NCI-H2227 treated with DMSO at 0.1 percent for 48 hours (cell line): ENCODE results near the gene SULT1A2.
"Not testable (repeated sequence)": the region's sequence is repeated elsewhere in the genome, so short reads cannot be mapped to it uniquely, and the experiment has no call there.

ENCODE experiments used
- DNase-seq: peaks from one replicate; lab custom pipeline; 2025; lab: John Stamatoyannopoulos, UW

The SULT1A2 gene

GRCh38 chr16:28609631-28610594 is 13.1 kb upstream of the SULT1A2 start, which contains the start of gene SULT1A1:
SULT1A1 (minus strand) TSS chr16:28610044; CDS start chr16:28608855, 1,189 bp downstream.
- no peak for DNase-seq

GRCh38 chr16:28608867-28609596 is 12.2 kb upstream of the SULT1A2 start:
- not testable (repeated sequence) for DNase-seq

GRCh38 chr16:28608496-28608808 is 11.6 kb upstream of the SULT1A2 start:
- DNase-seq, result not testable (repeated sequence)

- DNase-seq, result not testable (repeated sequence)
Observed at GRCh38 chr16:28607681-28608495, 11.0 kb upstream of the SULT1A2 start.

GRCh38 chr16:28607116-28607623 is 10.3 kb upstream of the SULT1A2 start:
- no peak for DNase-seq

- no peak for DNase-seq
Observed at GRCh38 chr16:28606291-28607115, 9.7 kb upstream of the SULT1A2 start.

GRCh38 chr16:28604186-28604565 is 7.3 kb upstream of the SULT1A2 start:
- DNase-seq, result no peak

GRCh38 chr16:28603381-28604185 is 6.7 kb upstream of the SULT1A2 start:
- no peak for DNase-seq

- DNase-seq, result no peak
Observed at GRCh38 chr16:28602529-28602928, 5.7 kb upstream of the SULT1A2 start.

GRCh38 chr16:28602062-28602461 is 5.2 kb upstream of the SULT1A2 start:
- DNase-seq, result not testable (repeated sequence)

- not testable (repeated sequence) for DNase-seq
Observed at GRCh38 chr16:28601589-28601988, 4.7 kb upstream of the SULT1A2 start.

- DNase-seq, result not testable (repeated sequence)
Observed at GRCh38 chr16:28600965-28601364, 4.1 kb upstream of the SULT1A2 start.

GRCh38 chr16:28599377-28600285 is 2.8 kb upstream of the SULT1A2 start:
- not testable (repeated sequence) for DNase-seq

GRCh38 chr16:28597692-28598261 is 927 bp upstream of the SULT1A2 start:
- DNase-seq, result peak; percentile 8

- no peak for DNase-seq
Observed at GRCh38 chr16:28596115-28596630, 677 bp downstream of the SULT1A2 start.

GRCh38 chr16:28595451-28595850 is 1.4 kb downstream of the SULT1A2 start:
- not testable (repeated sequence) for DNase-seq

- no peak for DNase-seq
Observed at GRCh38 chr16:28592979-28593553, 3.8 kb downstream of the SULT1A2 start.

- no peak for DNase-seq
Observed at GRCh38 chr16:28592511-28592910, 4.3 kb downstream of the SULT1A2 start.
